IMR-90 (cell line): ENCODE results near the gene PRSS12. TPM values are rescaled to one million over a fixed set of nuclear protein-coding genes. Genes with fewer than 3 reads are reported as not detected.
A peak's percentile ranks its signal among the peaks of the same experiment; 100 is the strongest.

Experiments used
- ATAC-seq: fragments of 200-7000 bp; cut with Tn5 transposase; 2 replicates; pipeline ENCODE4 v1.9.1; 2020; ENCODE audit warnings: low read depth, mild to moderate bottlenecking, moderate library complexity
- BruUV-seq: library from RNA; stranded (reverse); fragments of 400-500 nt; replicated peaks from 2 replicates; lab custom pipeline; 2021; lab: Mats Ljungman, UMichigan
- CTCF ChIA-PET: fragments of 300-600 bp; formaldehyde crosslinking; extraction: SDS; loops from one replicate; lab custom pipeline; 2021; ENCODE audit warnings: antibody characterized with exemption; lab: Yijun Ruan, JAX
- POLR2A ChIA-PET: fragments of 300-600 bp; sonication (Branson Sonifier 250); formaldehyde crosslinking; loops from one replicate; lab custom pipeline; 2022; ENCODE audit warnings: antibody characterized with exemption; ENCODE audit not compliant: unreplicated experiment; lab: Charles Lee
- DNase-seq: peaks from one replicate; pipeline ENCODE4 v3.0.0; 2013
- H2AFZ ChIP-seq: replicated peaks from 2 replicates; pipeline ENCODE3; 2013; ENCODE audit warnings: low read length, mild to moderate bottlenecking; ENCODE audit not compliant: poor library complexity
- H2AK5ac ChIP-seq: 2 replicates; pipeline ENCODE4 v1.6.1; 2013; ENCODE audit warnings: low read depth, low read length, inconsistent platforms
- H2AK9ac ChIP-seq: replicated peaks from 2 replicates; pipeline ENCODE3; 2013; ENCODE audit warnings: mild to moderate bottlenecking, low read depth, low read length, moderate library complexity; ENCODE audit not compliant: poor library complexity
- H2BK120ac ChIP-seq: 2 replicates; pipeline ENCODE4 v1.6.1; 2013; ENCODE audit warnings: low read depth, low read length, inconsistent platforms
- H2BK15ac ChIP-seq: 3 replicates; pipeline ENCODE4 v1.6.1; 2013; ENCODE audit warnings: low read depth, low read length, inconsistent platforms
- H2BK20ac ChIP-seq: 2 replicates; pipeline ENCODE4 v1.6.1; 2013; ENCODE audit warnings: low read depth, mild to moderate bottlenecking, inconsistent platforms, low read length, moderate library complexity
- H2BK5ac ChIP-seq: 2 replicates; pipeline ENCODE4 v1.6.1; 2013; ENCODE audit warnings: mild to moderate bottlenecking, low read depth, low read length, inconsistent platforms; ENCODE audit not compliant: poor library complexity, severe bottlenecking
- H3K14ac ChIP-seq: replicated peaks from 2 replicates; pipeline ENCODE4 v1.6.1; 2013; ENCODE audit warnings: low read depth, low read length, inconsistent platforms
- H3K18ac ChIP-seq: 2 replicates; pipeline ENCODE4 v1.6.1; 2013; ENCODE audit warnings: low read depth, low read length, control low read depth
- H3K23ac ChIP-seq: 2 replicates; pipeline ENCODE4 v1.6.1; 2013; ENCODE audit warnings: low read depth, low read length, inconsistent platforms
- H3K27ac ChIP-seq: 2 replicates; pipeline ENCODE4 v1.5.1; 2013; ENCODE audit warnings: mild to moderate bottlenecking, control low read depth, low read length; ENCODE audit not compliant: insufficient read depth
- H3K27me3 ChIP-seq: 2 replicates; pipeline ENCODE4 v1.6.1; 2013; ENCODE audit warnings: low read length; ENCODE audit not compliant: control insufficient read depth, insufficient read depth
- H3K36me3 ChIP-seq: 2 replicates; pipeline ENCODE4 v1.6.1; 2013; ENCODE audit warnings: low read length, mixed read lengths; ENCODE audit not compliant: control insufficient read depth, insufficient read depth
- H3K4ac ChIP-seq: 2 replicates; pipeline ENCODE4 v1.6.1; 2013; ENCODE audit warnings: low read depth, low read length, inconsistent platforms
- H3K4me1 ChIP-seq: 2 replicates; pipeline ENCODE4 v1.6.1; 2013; ENCODE audit warnings: low read length, mixed read lengths; ENCODE audit not compliant: control insufficient read depth, insufficient read depth
- H3K4me2 ChIP-seq: 2 replicates; pipeline ENCODE4 v1.6.1; 2013; ENCODE audit warnings: low read depth, mild to moderate bottlenecking, control low read depth, low read length, moderate library complexity
- H3K4me3 ChIP-seq: 2 replicates; pipeline ENCODE4 v1.5.1; 2013; ENCODE audit warnings: low read depth, mild to moderate bottlenecking, control low read depth, low read length, moderate library complexity; ENCODE audit not compliant: insufficient read depth
- H3K56ac ChIP-seq: 2 replicates; pipeline ENCODE4 v1.6.1; 2013; ENCODE audit warnings: low read length, inconsistent platforms; ENCODE audit not compliant: insufficient read depth; ENCODE audit errors: extremely low read depth
- H3K79me1 ChIP-seq, 2 experiments: 2 replicates each; pipeline ENCODE4 v1.6.1; 2013; ENCODE audit warnings: low read length in 2 of 2, inconsistent platforms in 1 of 2, low read depth in 1 of 2
- H3K9ac ChIP-seq: 2 replicates; pipeline ENCODE4 v1.6.1; 2013; ENCODE audit warnings: low read depth, low read length, control low read depth
- H3K9me1 ChIP-seq: 2 replicates; pipeline ENCODE4 v1.6.1; 2013; ENCODE audit warnings: low read length, inconsistent platforms; ENCODE audit not compliant: insufficient read depth
- H3K9me3 ChIP-seq: 2 replicates; pipeline ENCODE4 v1.6.1; 2013; ENCODE audit warnings: low read length; ENCODE audit not compliant: control insufficient read depth, insufficient read depth
- H4K20me1 ChIP-seq: 2 replicates; pipeline ENCODE4 v1.6.1; 2013; ENCODE audit warnings: low read length, inconsistent platforms; ENCODE audit not compliant: insufficient read depth
- H4K5ac ChIP-seq: 2 replicates; pipeline ENCODE4 v1.6.1; 2013; ENCODE audit warnings: mild to moderate bottlenecking, low read depth, low read length, control low read depth
- H4K8ac ChIP-seq, 2 experiments: 2 replicates each; pipeline ENCODE4 v1.6.1; 2013; ENCODE audit warnings: low read depth in 2 of 2, low read length in 2 of 2, control low read depth in 1 of 2, inconsistent platforms in 1 of 2
- H4K91ac ChIP-seq: 2 replicates; pipeline ENCODE4 v1.6.1; 2013; ENCODE audit warnings: low read depth, low read length, inconsistent platforms; ENCODE audit not compliant: insufficient read depth
- BHLHE40 ChIP-seq: fragments of 150-350 bp; IDR thresholded peaks from 2 replicates; pipeline ENCODE4 v1.6.1; 2016; ENCODE audit warnings: mild to moderate bottlenecking, low read depth, low read length
- CEBPB ChIP-seq: IDR thresholded peaks from 2 replicates; pipeline ENCODE4 v1.6.1; 2012; ENCODE audit warnings: low read depth, low read length, improper control_type of control experiment
- CHD1 ChIP-seq: IDR thresholded peaks from 2 replicates; pipeline ENCODE4 v1.6.1; 2012; ENCODE audit warnings: low read depth, low read length, improper control_type of control experiment
- FOS ChIP-seq: fragments of 150-350 bp; IDR thresholded peaks from 2 replicates; pipeline ENCODE4 v1.6.1; 2016; ENCODE audit warnings: low read depth, low read length
- MAFK ChIP-seq: IDR thresholded peaks from 2 replicates; pipeline ENCODE4 v1.6.1; 2012; ENCODE audit warnings: low read depth, low read length, improper control_type of control experiment
- MAZ ChIP-seq: IDR thresholded peaks from 2 replicates; pipeline ENCODE4 v1.6.1; 2012; ENCODE audit warnings: low read depth, mild to moderate bottlenecking, low read length, improper control_type of control experiment, moderate library complexity, borderline replicate concordance
- MXI1 ChIP-seq: IDR thresholded peaks from 2 replicates; pipeline ENCODE4 v1.6.1; 2012; ENCODE audit warnings: low read depth, mild to moderate bottlenecking, low read length, moderate library complexity, borderline replicate concordance
- NFE2L2 ChIP-seq: fragments of 150-350 bp; IDR thresholded peaks from 2 replicates; pipeline ENCODE4 v1.6.1; 2016; ENCODE audit warnings: low read depth, mild to moderate bottlenecking, low read length
- POLR2A ChIP-seq: IDR thresholded peaks from 2 replicates; pipeline ENCODE4 v1.6.1; 2012; ENCODE audit warnings: mild to moderate bottlenecking, low read depth, low read length
- RAD21 ChIP-seq: IDR thresholded peaks from 2 replicates; pipeline ENCODE4 v1.6.1; 2012; ENCODE audit warnings: low read length, improper control_type of control experiment
- RCOR1 ChIP-seq: IDR thresholded peaks from 2 replicates; pipeline ENCODE4 v1.6.1; 2012; ENCODE audit warnings: mild to moderate bottlenecking, low read length, improper control_type of control experiment; ENCODE audit not compliant: insufficient replicate concordance
- RFX5 ChIP-seq: IDR thresholded peaks from 2 replicates; pipeline ENCODE4 v1.8.0; 2012; ENCODE audit warnings: low read depth, mild to moderate bottlenecking, low read length, moderate library complexity
- SMC3 ChIP-seq: fragments of 150-350 bp; IDR thresholded peaks from 2 replicates; pipeline ENCODE4 v1.6.1; 2016; ENCODE audit warnings: low read depth, mild to moderate bottlenecking, antibody characterized with exemption, low read length, moderate library complexity
- WGBS, 2 experiments: methylation state at CpG; one replicate each; pipeline versions ENCODE4 v1.1.5 to v1.1.7; 2013; ENCODE audit warnings: missing lambda C conversion rate in 2 of 2; ENCODE audit not compliant: insufficient read length in 1 of 2; ENCODE audit errors: extremely low coverage in 2 of 2; 5-methylcytosine and 5-hydroxymethylcytosine counted together
- dilution Hi-C: fragments of 300-500 bp; cut with HindIII; formaldehyde crosslinking; loops from one replicate; pipeline ENCODE4 v1.14.3; 2018; ENCODE audit warnings: low sequenced_read_pairs; ENCODE audit not compliant: unreplicated experiment
- in situ Hi-C: fragments of 300-500 bp; cut with MboI; formaldehyde crosslinking; loops from 3 replicates; pipeline ENCODE4 v1.14.3; 2019; ENCODE audit warnings: low sequenced_read_pairs, inconsistent platforms, mixed read lengths
- intact Hi-C: fragments of 100-400 bp; cut with micrococcal nuclease; formaldehyde crosslinking; loops from 2 replicates; pipeline ENCODE4 v1.10.0; 2022
- polyA plus RNA-seq, 3 experiments: library from polyadenylated mRNA; depleted of rRNA; stranded (reverse); fragments of >200 nt; gene quantifications; 2 replicates each; pipeline ENCODE4 v1.2.3, GENCODE V29; 2012; ENCODE audit warnings: low replicate concordance in 1 of 3
- total RNA-seq: library from RNA; depleted of rRNA; stranded (reverse); fragments of >200 nt; gene quantifications from 2 replicates; pipeline ENCODE4 v1.2.3, GENCODE V29; 2012
- TF ChIP-seq, protein P1 (sequence below): fragments of 150-350 bp; IDR thresholded peaks from 2 replicates; pipeline ENCODE4 v1.6.1; 2017; ENCODE audit warnings: mild to moderate bottlenecking, antibody characterized with exemption, low read length, low read depth
- TF ChIP-seq, protein P2 (sequence below): conservative IDR thresholded peaks from 2 replicates; pipeline ENCODE4 v1.5.1; 2012; ENCODE audit warnings: mild to moderate bottlenecking, low read depth, low read length, improper control_type of control experiment
- TF ChIP-seq, protein P3 (sequence below): fragments of 150-350 bp; IDR thresholded peaks from 2 replicates; pipeline ENCODE4 v1.6.1; 2016; ENCODE audit warnings: low read depth, mild to moderate bottlenecking, low read length, moderate library complexity, borderline replicate concordance

PRSS12 gene
- total and polyA plus RNA-seq, 2 of the 4 experiments (the other 2 are of a cell fraction): 51.1 to 71.5 TPM

DNA sequence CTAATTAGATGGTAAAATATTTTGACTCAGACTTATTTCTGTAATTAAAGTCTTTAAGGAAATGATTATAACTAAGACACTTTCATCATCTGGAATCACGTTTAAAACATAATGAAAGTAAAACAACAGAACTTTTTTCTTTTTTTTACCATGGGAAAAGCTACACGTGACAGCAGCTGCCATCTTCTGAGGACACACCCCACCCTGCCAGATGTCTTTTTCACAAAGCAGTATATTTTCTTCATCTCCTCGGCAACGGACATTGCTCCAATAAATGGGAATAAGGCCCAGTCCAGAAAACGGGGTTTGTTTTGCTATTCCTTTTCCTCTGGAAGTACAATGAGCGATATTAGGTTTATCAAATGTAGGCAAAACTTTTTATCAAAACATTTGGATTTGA, 17.5 kb downstream of the PRSS12 start:
- in situ Hi-C loops (no loop called here), intact Hi-C loops (no loop called here), dilution Hi-C loops (no loop called here)
- Histone ChIP-seq H2BK120ac (no peak overlapping the region), H2AFZ (no peak overlapping the region), H4K20me1 (no peaks in the 10 kb centered on the region), H3K79me1 (peaks cover 17 to 21% of the 10 kb centered on the region in 2 experiments), H4K5ac (0 out of 2 replicates have a peak overlapping the region, but pooled peaks have one; percentile 71), H3K4me2 (peak overlapping the region; percentile 57), H3K4me1 (peaks cover 11% of the 10 kb centered on the region), H3K18ac (peak overlapping the region; percentile 64; the same call in 1 of the 2 replicates), H3K27ac (peak overlapping the region; percentile 12; the same call in 1 of the 2 replicates), H3K27me3 (no peaks in the 10 kb centered on the region), H2BK5ac (no peak overlapping the region), H3K23ac (no peak overlapping the region), H2AK5ac (no peak overlapping the region), H3K14ac (no peak overlapping the region), H4K91ac (0 out of 2 replicates have a peak overlapping the region, but pooled peaks have one; percentile 21), H3K4me3 (no peak overlapping the region), H2BK15ac (0 out of 3 replicates have a peak overlapping the region, but pooled peaks have one; percentile 31), H3K56ac (no peak overlapping the region), H3K36me3 (peaks cover 4% of the 10 kb centered on the region; the same call in 1 of the 2 replicates), H2AK9ac (no peak overlapping the region), H3K9me3 (no peaks in the 10 kb centered on the region), H3K4ac (no peak overlapping the region), H4K8ac (peak overlapping the region in 1 of 2 experiments; percentile 2; a peak in 1 of 4 replicates), H3K9ac (no peak overlapping the region), H3K9me1 (peaks cover 13% of the 10 kb centered on the region), H2BK20ac (no peak overlapping the region)
- TF ChIP-seq SMC3 (no peak), CEBPB (no peak), RCOR1 (no peak), FOS (no peak), MXI1 (no peak), CHD1 (no peak), NFE2L2 (no peak), BHLHE40 (no peak), RFX5 (no peak), MAZ (no peak), RAD21 (no peak), POLR2A (no peak), MAFK (no peak)
- TF ChIP-seq, protein P1, sequence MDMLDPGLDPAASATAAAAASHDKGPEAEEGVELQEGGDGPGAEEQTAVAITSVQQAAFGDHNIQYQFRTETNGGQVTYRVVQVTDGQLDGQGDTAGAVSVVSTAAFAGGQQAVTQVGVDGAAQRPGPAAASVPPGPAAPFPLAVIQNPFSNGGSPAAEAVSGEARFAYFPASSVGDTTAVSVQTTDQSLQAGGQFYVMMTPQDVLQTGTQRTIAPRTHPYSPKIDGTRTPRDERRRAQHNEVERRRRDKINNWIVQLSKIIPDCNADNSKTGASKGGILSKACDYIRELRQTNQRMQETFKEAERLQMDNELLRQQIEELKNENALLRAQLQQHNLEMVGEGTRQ: no peak; the same call in 1 of the 2 replicates
- TF ChIP-seq, protein P2, sequence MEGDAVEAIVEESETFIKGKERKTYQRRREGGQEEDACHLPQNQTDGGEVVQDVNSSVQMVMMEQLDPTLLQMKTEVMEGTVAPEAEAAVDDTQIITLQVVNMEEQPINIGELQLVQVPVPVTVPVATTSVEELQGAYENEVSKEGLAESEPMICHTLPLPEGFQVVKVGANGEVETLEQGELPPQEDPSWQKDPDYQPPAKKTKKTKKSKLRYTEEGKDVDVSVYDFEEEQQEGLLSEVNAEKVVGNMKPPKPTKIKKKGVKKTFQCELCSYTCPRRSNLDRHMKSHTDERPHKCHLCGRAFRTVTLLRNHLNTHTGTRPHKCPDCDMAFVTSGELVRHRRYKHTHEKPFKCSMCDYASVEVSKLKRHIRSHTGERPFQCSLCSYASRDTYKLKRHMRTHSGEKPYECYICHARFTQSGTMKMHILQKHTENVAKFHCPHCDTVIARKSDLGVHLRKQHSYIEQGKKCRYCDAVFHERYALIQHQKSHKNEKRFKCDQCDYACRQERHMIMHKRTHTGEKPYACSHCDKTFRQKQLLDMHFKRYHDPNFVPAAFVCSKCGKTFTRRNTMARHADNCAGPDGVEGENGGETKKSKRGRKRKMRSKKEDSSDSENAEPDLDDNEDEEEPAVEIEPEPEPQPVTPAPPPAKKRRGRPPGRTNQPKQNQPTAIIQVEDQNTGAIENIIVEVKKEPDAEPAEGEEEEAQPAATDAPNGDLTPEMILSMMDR: no peak
- TF ChIP-seq, protein P3, sequence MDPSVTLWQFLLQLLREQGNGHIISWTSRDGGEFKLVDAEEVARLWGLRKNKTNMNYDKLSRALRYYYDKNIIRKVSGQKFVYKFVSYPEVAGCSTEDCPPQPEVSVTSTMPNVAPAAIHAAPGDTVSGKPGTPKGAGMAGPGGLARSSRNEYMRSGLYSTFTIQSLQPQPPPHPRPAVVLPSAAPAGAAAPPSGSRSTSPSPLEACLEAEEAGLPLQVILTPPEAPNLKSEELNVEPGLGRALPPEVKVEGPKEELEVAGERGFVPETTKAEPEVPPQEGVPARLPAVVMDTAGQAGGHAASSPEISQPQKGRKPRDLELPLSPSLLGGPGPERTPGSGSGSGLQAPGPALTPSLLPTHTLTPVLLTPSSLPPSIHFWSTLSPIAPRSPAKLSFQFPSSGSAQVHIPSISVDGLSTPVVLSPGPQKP: no peak
- CTCF ChIA-PET: no interaction called here
- BruUV-seq: no TSS peak
- DNase-seq (no peak), ATAC-seq (no peak)
- WGBS, 2 experiments: 29% methylated on average over 1 of the region's 6 CpGs; no CpG with 5 or more reads in 1 of the 2 experiments
- POLR2A ChIA-PET: no interaction called here
